Measurements from ENCODE around the gene PCDHGB5. TPM values are rescaled to one million over a fixed set of nuclear protein-coding genes. Genes with fewer than 3 reads are reported as not detected.
"Not testable (repeated sequence)": the region's sequence is repeated elsewhere in the genome, so short reads cannot be mapped to it uniquely, and the experiment has no call there.

PCDHGB5 gene
- total RNA-seq, 1 donor from 2014 or later = 0.47 TPM

DNA sequence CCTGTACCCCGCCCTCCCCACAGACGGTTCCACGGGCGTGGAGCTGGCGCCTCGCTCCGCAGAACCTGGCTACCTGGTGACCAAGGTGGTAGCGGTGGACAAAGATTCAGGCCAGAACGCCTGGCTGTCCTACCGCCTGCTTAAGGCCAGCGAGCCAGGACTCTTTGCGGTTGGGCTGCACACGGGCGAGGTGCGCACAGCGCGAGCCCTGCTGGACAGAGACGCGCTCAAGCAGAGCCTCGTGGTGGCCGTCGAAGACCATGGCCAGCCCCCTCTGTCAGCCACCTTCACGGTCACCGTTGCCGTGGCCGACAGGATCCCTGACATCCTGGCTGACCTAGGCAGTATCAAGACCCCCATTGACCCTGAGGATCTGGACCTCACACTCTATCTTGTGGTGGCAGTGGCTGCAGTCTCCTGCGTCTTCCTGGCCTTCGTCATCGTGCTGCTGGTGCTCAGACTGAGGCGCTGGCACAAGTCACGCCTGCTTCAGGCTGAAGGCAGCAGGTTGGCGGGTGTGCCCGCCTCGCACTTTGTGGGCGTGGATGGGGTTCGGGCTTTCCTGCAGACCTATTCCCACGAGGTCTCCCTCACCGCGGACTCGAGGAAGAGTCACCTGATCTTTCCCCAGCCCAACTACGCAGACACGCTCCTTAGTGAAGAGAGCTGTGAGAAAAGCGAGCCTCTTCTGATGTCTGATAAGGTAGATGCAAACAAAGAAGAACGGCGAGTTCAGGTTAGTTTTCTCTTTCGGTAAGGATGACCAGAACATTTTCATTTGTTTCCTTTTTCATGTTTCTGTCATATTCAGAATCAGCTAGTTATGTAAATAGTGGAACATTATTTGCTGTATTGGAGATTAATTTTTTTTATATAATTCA is 31.5 kb upstream of the PCDHGB5 start:
- peaks cover 27% of the 10 kb centered on the region for H3K9me3 Mint-ChIP-seq
- DNase-seq = no peak
- peaks cover 2% of the 10 kb centered on the region for H3K4me1 Mint-ChIP-seq
- H3K36me3 Mint-ChIP-seq (ENCODE audit: low read depth) = peaks cover 11% of the 10 kb centered on the region
- intact Hi-C loops (cut with micrococcal nuclease) = no loop called here
- H3K27me3 Mint-ChIP-seq = peaks cover 29% of the 10 kb centered on the region
- no peak overlapping the region for H3K27ac Mint-ChIP-seq
- H3K4me3 Mint-ChIP-seq = no peak overlapping the region

DNA sequence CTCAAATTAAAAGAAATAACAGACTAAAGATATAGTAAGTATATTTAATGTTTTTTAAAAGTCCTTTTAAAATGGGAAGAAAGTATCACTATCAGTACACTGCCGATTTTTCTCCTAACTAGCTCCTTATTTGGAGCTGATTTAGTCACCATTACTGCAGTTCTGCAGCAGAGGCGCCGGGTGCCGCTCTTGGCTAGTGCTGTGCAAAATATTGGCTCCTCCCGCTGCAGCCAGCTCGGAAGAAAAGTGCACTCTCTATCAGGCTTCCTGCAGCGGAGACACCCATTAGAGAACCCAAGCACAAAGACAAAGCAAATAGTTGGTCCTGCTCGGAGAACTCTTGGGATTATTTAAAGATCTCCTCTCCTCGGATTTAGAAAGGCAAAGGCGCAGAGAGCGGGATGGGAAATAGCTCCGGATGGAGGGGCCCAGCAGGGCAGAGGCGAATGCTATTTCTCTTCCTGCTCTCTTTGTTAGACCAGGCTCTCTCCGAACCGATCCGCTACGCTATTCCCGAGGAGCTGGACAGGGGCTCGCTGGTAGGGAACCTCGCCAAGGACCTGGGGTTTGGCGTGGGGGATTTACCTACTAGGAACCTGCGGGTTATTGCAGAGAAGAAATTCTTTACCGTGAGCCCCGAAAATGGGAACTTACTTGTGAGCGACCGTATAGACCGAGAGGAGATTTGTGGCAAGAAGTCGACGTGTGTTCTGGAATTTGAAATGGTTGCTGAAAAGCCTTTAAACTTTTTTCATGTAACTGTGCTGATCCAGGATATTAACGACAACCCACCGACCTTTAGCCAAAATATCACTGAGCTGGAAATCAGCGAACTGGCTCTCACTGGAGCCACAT is 27.5 kb upstream of the PCDHGB5 start, which contains the start of gene PCDHGB3:
Gene PCDHGB3, plus strand, starts transcription at position 249 of the 855 bp plus-strand sequence. Its CDS starts 153 bp downstream, at position 402.
- Mint-ChIP-seq H3K4me1 (peaks cover 2% of the 10 kb centered on the region), H3K27me3 (peaks cover 17% of the 10 kb centered on the region), H3K9me3 (peaks cover 28% of the 10 kb centered on the region), H3K27ac (no peak within 1 kb of the TSS), H3K36me3 (ENCODE audit: low read depth) (peaks cover 5% of the 10 kb centered on the region), H3K4me3 (peak within 1 kb of the TSS; percentile 79)
- DNase-seq = peak; percentile 71
- intact Hi-C loops (cut with micrococcal nuclease) = no loop called here

GRCh38 chr5:141371572-141372475 is 25.9 kb upstream of the PCDHGB5 start:
- peaks cover 14% of the 10 kb centered on the region for H3K27me3 Mint-ChIP-seq
- peaks cover 2% of the 10 kb centered on the region for H3K4me1 Mint-ChIP-seq
- H3K4me3 Mint-ChIP-seq = no peak overlapping the region
- H3K27ac Mint-ChIP-seq = no peak overlapping the region
- intact Hi-C loops (cut with micrococcal nuclease) = no loop called here
- peaks cover 3% of the 10 kb centered on the region for H3K36me3 Mint-ChIP-seq (ENCODE audit: low read depth)
- peaks cover 25% of the 10 kb centered on the region for H3K9me3 Mint-ChIP-seq
- DNase-seq = peak; percentile 50

DNA sequence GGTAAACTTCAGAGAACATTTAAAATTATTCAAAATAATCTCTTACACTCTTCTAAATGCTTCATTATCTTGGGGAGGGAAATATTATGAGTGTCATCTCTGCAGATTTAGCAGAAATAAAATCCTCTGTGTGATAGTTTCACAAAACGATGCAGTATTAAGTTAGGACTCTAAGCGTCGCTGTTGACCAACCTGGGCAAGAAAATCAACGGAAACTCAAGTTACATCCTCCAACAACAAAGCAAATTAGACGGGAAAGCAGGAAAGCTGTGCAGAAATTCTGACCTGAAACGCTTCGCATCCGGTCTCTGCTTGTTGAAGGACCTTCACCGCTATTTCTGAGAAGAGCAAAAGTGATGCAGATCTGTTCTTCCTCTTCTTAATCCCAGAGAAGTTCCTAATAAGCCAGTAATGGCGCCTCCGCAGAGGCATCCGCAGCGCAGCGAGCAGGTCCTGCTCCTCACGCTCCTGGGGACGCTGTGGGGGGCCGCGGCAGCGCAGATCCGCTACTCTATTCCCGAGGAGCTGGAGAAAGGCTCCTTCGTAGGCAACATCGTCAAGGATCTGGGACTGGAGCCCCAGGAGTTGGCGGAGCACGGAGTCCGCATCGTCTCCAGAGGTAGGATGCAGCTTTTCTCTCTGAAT is 24.0 kb upstream of the PCDHGB5 start, which contains the start of gene PCDHGA6:
Gene PCDHGA6, plus strand, starts transcription at position 219 of the 645 bp plus-strand sequence. Its CDS starts 193 bp downstream, at position 412.
- Mint-ChIP-seq H3K27me3 (peaks cover 14% of the 10 kb centered on the region), H3K27ac (no peak within 1 kb of the TSS), H3K4me3 (no peak within 1 kb of the TSS), H3K36me3 (ENCODE audit: low read depth) (peaks cover 3% of the 10 kb centered on the region), H3K4me1 (peaks cover 2% of the 10 kb centered on the region), H3K9me3 (peaks cover 25% of the 10 kb centered on the region)
- DNase-seq = peak; percentile 55
- intact Hi-C loops (cut with micrococcal nuclease) = no loop called here

- peaks cover 14% of the 10 kb centered on the region for H3K27me3 Mint-ChIP-seq
- H3K4me3 Mint-ChIP-seq = no peak overlapping the region
- H3K4me1 Mint-ChIP-seq = peaks cover 2% of the 10 kb centered on the region
- peaks cover 25% of the 10 kb centered on the region for H3K9me3 Mint-ChIP-seq
- no peak for DNase-seq
- peaks cover 3% of the 10 kb centered on the region for H3K36me3 Mint-ChIP-seq (ENCODE audit: low read depth)
- intact Hi-C loops (cut with micrococcal nuclease) = no loop called here
- no peak overlapping the region for H3K27ac Mint-ChIP-seq
These were observed 23.1 kb upstream of the PCDHGB5 start for GRCh38 chr5:141374627-141375026.

GRCh38 chr5:141375444-141376155 is 22.1 kb upstream of the PCDHGB5 start:
- intact Hi-C loops (cut with micrococcal nuclease); DNase-seq; H3K4me3 Mint-ChIP-seq; H3K27ac Mint-ChIP-seq; H3K36me3 Mint-ChIP-seq (ENCODE audit: low read depth); H3K4me1 Mint-ChIP-seq: not testable (repeated sequence)
- Mint-ChIP-seq H3K27me3 (peaks cover 11% of the 10 kb centered on the region), H3K9me3 (peaks cover 22% of the 10 kb centered on the region)

- H3K27me3 Mint-ChIP-seq = peaks cover 8% of the 10 kb centered on the region
- intact Hi-C loops (cut with micrococcal nuclease) = no loop called here
- peak within 1 kb of the TSS; percentile 82 for H3K4me3 Mint-ChIP-seq
- no peaks in the 10 kb centered on the region for H3K36me3 Mint-ChIP-seq (ENCODE audit: low read depth)
- H3K9me3 Mint-ChIP-seq = peaks cover 4% of the 10 kb centered on the region
- H3K4me1 Mint-ChIP-seq = no peaks in the 10 kb centered on the region
- peak; percentile 55 for DNase-seq
- peak within 1 kb of the TSS; percentile 20 for H3K27ac Mint-ChIP-seq
These were observed 15.1 kb upstream of the PCDHGB5 start, which contains the start of gene PCDHGA7 for GRCh38 chr5:141382469-141383294. TSS of gene PCDHGA7 (plus strand) at chr5:141382742. CDS start at chr5:141382900, 158 bp downstream.

GRCh38 chr5:141383345-141383744 is 14.4 kb upstream of the PCDHGB5 start:
- no peaks in the 10 kb centered on the region for H3K4me1 Mint-ChIP-seq
- peak overlapping the region; percentile 82 for H3K4me3 Mint-ChIP-seq
- H3K27ac Mint-ChIP-seq = no peak overlapping the region
- intact Hi-C loops (cut with micrococcal nuclease) = no loop called here
- no peak for DNase-seq
- peaks cover 8% of the 10 kb centered on the region for H3K27me3 Mint-ChIP-seq
- H3K9me3 Mint-ChIP-seq = peaks cover 6% of the 10 kb centered on the region
- H3K36me3 Mint-ChIP-seq (ENCODE audit: low read depth) = no peaks in the 10 kb centered on the region

GRCh38 chr5:141384471-141385267 is 13.1 kb upstream of the PCDHGB5 start:
- Mint-ChIP-seq H3K27me3 (peaks cover 13% of the 10 kb centered on the region), H3K4me1 (no peaks in the 10 kb centered on the region), H3K36me3 (ENCODE audit: low read depth) (no peaks in the 10 kb centered on the region), H3K4me3 (no peak overlapping the region), H3K27ac (no peak overlapping the region), H3K9me3 (peaks cover 14% of the 10 kb centered on the region)
- intact Hi-C loops (cut with micrococcal nuclease) = no loop called here
- DNase-seq = no peak

DNA sequence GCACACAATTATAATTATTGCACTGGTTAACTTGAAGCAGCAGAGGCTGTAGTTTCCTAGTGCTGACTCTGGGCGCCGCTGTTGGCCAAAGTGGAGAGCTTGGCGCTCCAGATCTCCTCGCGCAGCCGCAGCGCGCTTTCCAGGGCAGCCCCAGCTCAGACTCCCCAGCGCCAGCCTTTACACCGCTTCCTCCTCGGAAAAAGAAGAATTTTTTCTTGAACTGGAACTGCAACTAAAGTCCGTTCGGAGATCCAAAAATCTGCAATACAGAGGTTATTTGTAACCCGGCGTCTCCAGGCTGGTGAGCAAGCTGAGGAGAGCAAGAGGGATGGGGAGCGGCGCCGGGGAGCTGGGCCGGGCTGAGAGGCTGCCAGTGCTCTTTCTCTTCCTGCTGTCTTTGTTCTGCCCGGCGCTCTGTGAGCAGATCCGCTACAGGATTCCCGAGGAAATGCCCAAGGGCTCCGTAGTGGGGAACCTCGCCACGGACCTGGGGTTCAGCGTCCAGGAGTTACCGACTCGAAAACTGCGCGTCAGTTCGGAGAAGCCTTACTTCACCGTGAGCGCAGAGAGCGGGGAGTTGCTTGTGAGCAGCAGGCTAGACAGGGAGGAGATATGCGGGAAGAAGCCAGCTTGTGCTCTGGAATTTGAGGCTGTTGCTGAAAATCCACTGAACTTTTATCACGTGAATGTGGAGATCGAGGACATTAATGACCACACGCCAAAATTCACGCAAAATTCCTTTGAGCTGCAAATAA is 10.0 kb upstream of the PCDHGB5 start, which contains the start of gene PCDHGB4:
Gene PCDHGB4, plus strand, starts transcription at position 142 of the 755 bp plus-strand sequence. Its CDS starts 187 bp downstream, at position 329.
- DNase-seq = peak; percentile 74
- H3K4me1 Mint-ChIP-seq; H3K27ac Mint-ChIP-seq; H3K36me3 Mint-ChIP-seq (ENCODE audit: low read depth); intact Hi-C loops (cut with micrococcal nuclease): not testable (repeated sequence)
- peaks cover 25% of the 10 kb centered on the region for H3K9me3 Mint-ChIP-seq
- peak within 1 kb of the TSS; percentile 56 for H3K4me3 Mint-ChIP-seq
- peaks cover 17% of the 10 kb centered on the region for H3K27me3 Mint-ChIP-seq
